Measurements from ENCODE around the gene MBIP.

The MBIP gene

DNA sequence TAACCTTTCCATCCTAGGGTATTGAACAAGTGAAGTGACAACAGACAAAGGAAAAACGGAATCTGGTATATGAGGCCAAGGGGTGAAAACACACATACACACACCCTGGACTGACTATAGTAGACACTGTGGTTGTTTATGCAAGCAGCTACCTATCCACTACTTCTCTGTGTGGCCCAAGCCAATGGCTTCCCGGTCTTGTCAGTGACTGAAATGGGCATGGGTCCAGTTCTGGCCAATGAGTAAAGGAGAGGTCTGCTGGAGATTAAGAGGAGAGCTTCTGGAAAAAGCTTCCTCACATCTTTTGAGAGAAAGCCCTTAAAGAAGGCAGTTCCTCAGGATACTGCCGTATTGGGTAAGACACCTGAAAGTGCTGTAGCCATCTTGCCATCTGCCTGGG lies 19.3 kb downstream of the MBIP start:
- no peaks in the 10 kb centered on the region for H3K4me1 ChIP-seq (ENCODE audit: insufficient read depth, low read length)

DNA sequence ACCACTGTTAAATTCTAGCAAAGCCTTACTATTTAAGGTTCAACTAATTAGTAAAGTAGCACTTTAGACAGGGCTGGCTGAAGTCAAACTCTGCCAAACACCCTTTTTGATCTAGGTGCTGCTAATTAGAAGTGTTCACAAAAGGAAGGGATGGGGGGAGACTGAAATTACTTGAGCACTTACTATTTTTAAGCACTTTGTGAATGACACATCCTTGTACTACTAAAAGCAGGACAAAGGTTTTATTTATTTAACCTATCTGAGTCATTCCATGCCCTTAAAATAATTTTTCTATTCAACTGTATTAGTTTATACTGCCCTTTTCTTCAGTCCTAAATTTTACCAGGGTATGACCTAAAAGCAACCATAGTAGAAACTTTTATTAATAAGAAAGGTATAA lies 20.1 kb downstream of the MBIP start:
- Histone ChIP-seq H3K9me3 (ENCODE audit: low read length) (peaks cover 6% of the 10 kb centered on the region), H3K4me1 (ENCODE audit: insufficient read depth, low read length) (no peaks in the 10 kb centered on the region), H3K27me3 (ENCODE audit: insufficient read depth, low read length) (no peaks in the 10 kb centered on the region), H3K36me3 (ENCODE audit: insufficient read depth, low read length) (peaks cover 74% of the 10 kb centered on the region), H2AFZ (ENCODE audit: low read depth, low read length) (no peak overlapping the region), H3K4me3 (ENCODE audit: low read length) (no peak overlapping the region)

More for the DNA sequence above, 19.3 kb downstream of the MBIP start:
- H3K9me3 ChIP-seq (ENCODE audit: low read length) = peaks cover 6% of the 10 kb centered on the region
- H3K27me3 ChIP-seq (ENCODE audit: insufficient read depth, low read length) = no peaks in the 10 kb centered on the region
- peaks cover 81% of the 10 kb centered on the region for H3K36me3 ChIP-seq (ENCODE audit: insufficient read depth, low read length)
- H3K4me3 ChIP-seq (ENCODE audit: low read length) = no peak overlapping the region
- H2AFZ ChIP-seq (ENCODE audit: low read depth, low read length) = no peak overlapping the region

GRCh38 chr14:36295642-36296627 lies 24.5 kb downstream of the MBIP start:
- Histone ChIP-seq H3K27me3 (ENCODE audit: insufficient read depth, low read length) (peaks cover 2% of the 10 kb centered on the region), H2AFZ (ENCODE audit: low read depth, low read length) (no peak overlapping the region), H3K4me3 (ENCODE audit: low read length) (no peak overlapping the region), H3K36me3 (ENCODE audit: insufficient read depth, low read length) (peaks cover 44% of the 10 kb centered on the region), H3K9me3 (ENCODE audit: low read length) (peaks cover 6% of the 10 kb centered on the region), H3K4me1 (ENCODE audit: insufficient read depth, low read length) (no peaks in the 10 kb centered on the region)

GRCh38 chr14:36294543-36294942 lies 25.9 kb downstream of the MBIP start:
- Histone ChIP-seq H3K4me1 (ENCODE audit: insufficient read depth, low read length) (no peaks in the 10 kb centered on the region), H2AFZ (ENCODE audit: low read depth, low read length) (no peak overlapping the region), H3K36me3 (ENCODE audit: insufficient read depth, low read length) (peaks cover 34% of the 10 kb centered on the region)

GRCh38 chr14:36293824-36294223 lies 26.6 kb downstream of the MBIP start:
- Histone ChIP-seq H3K36me3 (ENCODE audit: insufficient read depth, low read length) (peaks cover 28% of the 10 kb centered on the region), H3K27me3 (ENCODE audit: insufficient read depth, low read length) (peaks cover 22% of the 10 kb centered on the region), H2AFZ (ENCODE audit: low read depth, low read length) (no peak overlapping the region), H3K4me1 (ENCODE audit: insufficient read depth, low read length) (peaks cover under 1% of the 10 kb centered on the region), H3K4me3 (ENCODE audit: low read length) (no peak overlapping the region), H3K9me3 (ENCODE audit: low read length) (peaks cover 6% of the 10 kb centered on the region)

More at GRCh38 chr14:36294543-36294942, 25.9 kb downstream of the MBIP start:
- Histone ChIP-seq H3K27me3 (ENCODE audit: insufficient read depth, low read length) (peaks cover 16% of the 10 kb centered on the region), H3K9me3 (ENCODE audit: low read length) (peaks cover 6% of the 10 kb centered on the region), H3K4me3 (ENCODE audit: low read length) (no peak overlapping the region)

GRCh38 chr14:36289954-36290353 lies 30.5 kb downstream of the MBIP start:
- Histone ChIP-seq H2AFZ (ENCODE audit: low read depth, low read length) (no peak overlapping the region), H3K4me1 (ENCODE audit: insufficient read depth, low read length) (peaks cover 15% of the 10 kb centered on the region), H3K27me3 (ENCODE audit: insufficient read depth, low read length) (peaks cover 49% of the 10 kb centered on the region), H3K36me3 (ENCODE audit: insufficient read depth, low read length) (no peaks in the 10 kb centered on the region), H3K4me3 (ENCODE audit: low read length) (no peak overlapping the region), H3K9me3 (ENCODE audit: low read length) (no peaks in the 10 kb centered on the region)

DNA sequence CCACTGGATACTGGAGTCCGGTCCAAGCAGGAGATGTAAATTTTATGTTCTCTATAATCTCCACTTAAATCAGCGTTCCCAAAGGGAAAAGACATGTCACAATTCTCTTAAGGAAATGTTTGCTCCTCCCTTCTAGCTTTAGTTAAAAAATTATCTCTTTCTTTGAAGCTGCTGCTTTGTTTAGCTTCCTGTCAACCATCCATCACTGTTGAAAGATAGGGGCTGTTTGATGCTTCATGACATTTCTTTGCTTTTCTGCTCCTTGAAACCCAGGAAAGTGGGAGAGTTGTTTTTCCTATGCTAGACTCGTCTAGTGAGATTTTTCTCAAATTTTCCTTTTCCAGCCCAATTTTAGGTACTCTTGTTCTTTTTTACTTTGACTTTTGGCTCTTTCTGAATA lies 31.9 kb downstream of the MBIP start:
- Histone ChIP-seq H3K27me3 (ENCODE audit: insufficient read depth, low read length) (peaks cover 63% of the 10 kb centered on the region), H3K36me3 (ENCODE audit: insufficient read depth, low read length) (no peaks in the 10 kb centered on the region), H3K4me1 (ENCODE audit: insufficient read depth, low read length) (peaks cover 15% of the 10 kb centered on the region)

GRCh38 chr14:36284971-36285595 lies 35.4 kb downstream of the MBIP start:
- Histone ChIP-seq H3K4me3 (ENCODE audit: low read length) (no peak overlapping the region), H3K9me3 (ENCODE audit: low read length) (no peaks in the 10 kb centered on the region), H3K36me3 (ENCODE audit: insufficient read depth, low read length) (no peaks in the 10 kb centered on the region), H3K27me3 (ENCODE audit: insufficient read depth, low read length) (peaks cover 80% of the 10 kb centered on the region), H2AFZ (ENCODE audit: low read depth, low read length) (no peak overlapping the region), H3K4me1 (ENCODE audit: insufficient read depth, low read length) (peaks cover 19% of the 10 kb centered on the region)

More for the DNA sequence above, 31.9 kb downstream of the MBIP start:
- no peak overlapping the region for H2AFZ ChIP-seq (ENCODE audit: low read depth, low read length)
- no peaks in the 10 kb centered on the region for H3K9me3 ChIP-seq (ENCODE audit: low read length)
- H3K4me3 ChIP-seq (ENCODE audit: low read length) = no peak overlapping the region

GRCh38 chr14:36281309-36281708 lies 39.1 kb downstream of the MBIP start:
- H3K4me1 ChIP-seq (ENCODE audit: insufficient read depth, low read length) = peaks cover 11% of the 10 kb centered on the region
- no peak overlapping the region for H2AFZ ChIP-seq (ENCODE audit: low read depth, low read length)
- H3K36me3 ChIP-seq (ENCODE audit: insufficient read depth, low read length) = no peaks in the 10 kb centered on the region
- H3K27me3 ChIP-seq (ENCODE audit: insufficient read depth, low read length) = peaks cover 73% of the 10 kb centered on the region
- H3K9me3 ChIP-seq (ENCODE audit: low read length) = no peaks in the 10 kb centered on the region
- H3K4me3 ChIP-seq (ENCODE audit: low read length) = no peak overlapping the region

DNA sequence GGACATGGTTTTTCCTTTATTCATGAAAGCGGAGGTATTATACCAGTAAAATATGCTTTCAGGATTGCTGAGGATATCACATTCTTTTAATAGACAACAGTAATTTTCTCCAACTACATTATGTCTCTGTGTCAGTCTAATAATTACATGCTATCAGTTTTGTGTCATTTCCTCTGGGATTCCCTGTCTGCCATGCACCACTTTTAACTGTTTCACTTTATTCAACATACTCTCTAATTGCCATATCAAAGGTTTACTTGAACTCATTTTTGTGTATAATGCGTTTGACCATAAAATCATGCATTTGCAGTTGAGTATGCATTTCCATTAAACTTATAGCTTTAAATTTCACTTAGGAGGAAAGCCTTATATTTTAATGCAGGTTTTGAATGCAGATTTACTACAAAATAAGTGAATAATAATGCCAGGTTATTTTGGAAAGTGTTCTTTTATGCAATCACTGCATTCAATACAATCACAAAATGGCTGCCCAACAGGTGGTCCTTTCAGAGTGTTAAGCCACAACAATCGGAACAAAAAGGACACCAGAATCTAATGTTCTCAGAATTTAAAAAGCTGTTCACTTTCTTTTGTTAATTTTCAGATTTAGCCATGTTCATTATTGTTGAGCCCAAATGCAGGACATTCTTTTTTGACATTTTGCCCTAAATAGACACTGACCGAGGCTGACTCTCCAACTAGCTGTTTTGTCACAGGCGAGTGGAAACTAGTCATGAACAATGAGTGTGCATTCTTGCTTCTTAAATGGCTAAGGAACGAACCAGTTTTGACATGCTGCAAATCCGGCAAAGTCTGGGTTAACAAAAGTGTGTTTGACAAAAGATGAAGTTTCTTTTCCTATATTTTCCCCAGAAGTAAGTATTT lies 40.9 kb downstream of the MBIP start:
- no peaks in the 10 kb centered on the region for H3K9me3 ChIP-seq (ENCODE audit: low read length)

GRCh38 chr14:36275741-36276140 lies 44.7 kb downstream of the MBIP start:
- Histone ChIP-seq H3K27me3 (ENCODE audit: insufficient read depth, low read length) (peaks cover 63% of the 10 kb centered on the region), H3K4me1 (ENCODE audit: insufficient read depth, low read length) (peaks cover 18% of the 10 kb centered on the region), H3K9me3 (ENCODE audit: low read length) (no peaks in the 10 kb centered on the region), H3K36me3 (ENCODE audit: insufficient read depth, low read length) (no peaks in the 10 kb centered on the region), H2AFZ (ENCODE audit: low read depth, low read length) (no peak overlapping the region), H3K4me3 (ENCODE audit: low read length) (no peak overlapping the region)

More for the DNA sequence above, 40.9 kb downstream of the MBIP start:
- Histone ChIP-seq H2AFZ (ENCODE audit: low read depth, low read length) (no peak overlapping the region), H3K4me1 (ENCODE audit: insufficient read depth, low read length) (peaks cover 18% of the 10 kb centered on the region), H3K36me3 (ENCODE audit: insufficient read depth, low read length) (no peaks in the 10 kb centered on the region), H3K4me3 (ENCODE audit: low read length) (no peak overlapping the region), H3K27me3 (ENCODE audit: insufficient read depth, low read length) (peaks cover 67% of the 10 kb centered on the region)

DNA sequence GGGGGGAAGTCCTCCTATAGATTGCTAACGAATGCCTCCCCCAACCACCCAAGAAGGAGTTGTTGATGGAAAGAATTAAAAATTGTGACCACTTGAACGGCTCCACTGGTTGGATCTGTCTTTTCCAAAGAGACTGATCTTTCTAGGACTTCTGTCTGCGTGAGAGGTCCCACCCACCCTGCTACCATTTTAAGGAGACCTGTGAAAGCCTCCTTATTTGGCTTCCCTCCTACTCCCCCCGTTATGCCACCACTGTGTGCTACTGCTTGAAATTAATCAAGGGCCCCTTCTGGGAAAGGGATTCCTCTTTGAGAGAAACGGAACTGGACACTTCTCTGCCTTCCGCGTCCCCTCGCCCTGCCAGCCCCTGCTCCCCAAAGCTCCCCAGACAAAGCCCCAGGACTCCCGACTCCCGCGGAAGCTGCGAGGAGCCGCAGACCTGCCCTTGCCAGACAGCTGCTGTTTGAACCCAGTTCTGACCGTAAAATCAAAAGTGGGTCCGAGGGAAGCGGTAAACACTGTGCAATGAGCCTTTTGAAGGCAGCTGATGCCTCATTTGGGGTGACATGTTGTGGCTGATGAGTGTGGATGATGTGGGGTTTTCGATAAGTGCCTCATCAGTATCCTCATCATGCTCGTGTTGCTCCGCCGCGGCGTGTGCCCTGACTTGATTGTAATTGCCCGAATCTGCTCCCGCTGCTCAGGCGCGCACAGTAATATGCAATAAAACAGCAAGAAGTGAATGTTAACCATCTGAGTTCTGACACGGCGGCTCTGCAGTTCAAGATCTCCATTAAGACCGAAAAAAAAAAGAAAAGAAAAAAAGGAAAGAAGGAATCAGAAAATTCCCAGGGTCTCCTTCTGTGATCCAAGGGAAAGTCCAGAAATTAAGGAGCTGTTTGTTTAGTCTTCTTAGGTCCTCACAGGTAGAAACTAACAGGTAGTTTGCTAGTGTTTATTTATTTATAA lies 48.2 kb downstream of the MBIP start:
- H2AFZ ChIP-seq (ENCODE audit: low read depth, low read length) = no peak overlapping the region
- no peaks in the 10 kb centered on the region for H3K36me3 ChIP-seq (ENCODE audit: insufficient read depth, low read length)
- H3K4me1 ChIP-seq (ENCODE audit: insufficient read depth, low read length) = peaks cover 7% of the 10 kb centered on the region
- H3K9me3 ChIP-seq (ENCODE audit: low read length) = no peaks in the 10 kb centered on the region
- H3K27me3 ChIP-seq (ENCODE audit: insufficient read depth, low read length) = peaks cover 87% of the 10 kb centered on the region
- H3K4me3 ChIP-seq (ENCODE audit: low read length) = no peak overlapping the region
